Measurements from ENCODE around the gene CD248.

DNA sequence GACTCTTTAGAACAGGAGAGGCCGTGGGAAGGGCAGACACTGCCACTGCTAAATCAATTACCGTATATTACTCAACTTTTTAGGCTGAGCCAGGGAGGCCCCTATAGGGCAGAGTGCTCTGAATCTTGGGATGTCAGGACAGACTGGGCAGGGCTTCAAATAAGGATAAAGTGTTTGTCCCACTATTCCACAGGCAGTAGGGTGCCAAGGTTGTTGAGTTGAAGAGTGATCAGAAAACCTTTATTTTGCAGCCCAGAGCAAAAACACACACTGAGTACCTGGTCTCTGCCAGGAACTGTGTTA, 32.2 kb upstream of the CD248 start:
- TF ChIP-seq, protein P1, sequence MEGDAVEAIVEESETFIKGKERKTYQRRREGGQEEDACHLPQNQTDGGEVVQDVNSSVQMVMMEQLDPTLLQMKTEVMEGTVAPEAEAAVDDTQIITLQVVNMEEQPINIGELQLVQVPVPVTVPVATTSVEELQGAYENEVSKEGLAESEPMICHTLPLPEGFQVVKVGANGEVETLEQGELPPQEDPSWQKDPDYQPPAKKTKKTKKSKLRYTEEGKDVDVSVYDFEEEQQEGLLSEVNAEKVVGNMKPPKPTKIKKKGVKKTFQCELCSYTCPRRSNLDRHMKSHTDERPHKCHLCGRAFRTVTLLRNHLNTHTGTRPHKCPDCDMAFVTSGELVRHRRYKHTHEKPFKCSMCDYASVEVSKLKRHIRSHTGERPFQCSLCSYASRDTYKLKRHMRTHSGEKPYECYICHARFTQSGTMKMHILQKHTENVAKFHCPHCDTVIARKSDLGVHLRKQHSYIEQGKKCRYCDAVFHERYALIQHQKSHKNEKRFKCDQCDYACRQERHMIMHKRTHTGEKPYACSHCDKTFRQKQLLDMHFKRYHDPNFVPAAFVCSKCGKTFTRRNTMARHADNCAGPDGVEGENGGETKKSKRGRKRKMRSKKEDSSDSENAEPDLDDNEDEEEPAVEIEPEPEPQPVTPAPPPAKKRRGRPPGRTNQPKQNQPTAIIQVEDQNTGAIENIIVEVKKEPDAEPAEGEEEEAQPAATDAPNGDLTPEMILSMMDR (IDR thresholded peaks at IDR 0.05) = no peak
- TF ChIP-seq ZFX (IDR thresholded peaks at IDR 0.05; ENCODE audit: borderline replicate concordance) = no peak
